Endothelial cell of umbilical vein (primary cell): Measurements from ENCODE around the gene FGD5.

ENCODE experiments used
- EZH2 ChIP-seq: IDR thresholded peaks from 2 replicates; pipeline ENCODE4 v1.6.1; 2012; ENCODE audit warnings: borderline replicate concordance, low read depth, mild to moderate bottlenecking, moderate library complexity, low read length, inconsistent platforms; ENCODE audit not compliant: severe bottlenecking
- FOS ChIP-seq: IDR thresholded peaks from 2 replicates; pipeline ENCODE4 v1.6.1; 2011; ENCODE audit warnings: mild to moderate bottlenecking, low read length, moderate library complexity, borderline replicate concordance; ENCODE audit not compliant: insufficient read depth
- GATA2 ChIP-seq: IDR thresholded peaks from 2 replicates; pipeline ENCODE4 v1.7.0; 2011; ENCODE audit warnings: low read depth, mild to moderate bottlenecking, moderate library complexity, mixed read lengths, low read length; ENCODE audit not compliant: insufficient read length, insufficient read depth
- JUN ChIP-seq: IDR thresholded peaks from 2 replicates; pipeline ENCODE4 v1.6.1; 2011; ENCODE audit warnings: borderline replicate concordance, low read depth; ENCODE audit not compliant: insufficient read length, insufficient read depth
- MYC ChIP-seq: IDR thresholded peaks from one replicate; pipeline ENCODE4 v1.6.1; 2011; ENCODE audit warnings: mild to moderate bottlenecking, low read depth, low read length
- POLR2A ChIP-seq: IDR thresholded peaks from 2 replicates; pipeline ENCODE4 v1.6.1; 2012; ENCODE audit warnings: low read depth, mild to moderate bottlenecking, control low read depth, low read length
- POLR2AphosphoS5 ChIP-seq: IDR thresholded peaks from 2 replicates; pipeline ENCODE4 v1.6.1; 2012; ENCODE audit warnings: low read depth, mild to moderate bottlenecking, control low read depth, low read length, moderate library complexity; ENCODE audit not compliant: insufficient read depth
- TF ChIP-seq, protein P1 (sequence below), 2 donors: IDR thresholded peaks; 1 replicate in 1 of 2; 2 replicates in 1 of 2; pipeline ENCODE4 v1.5.1; 2011; ENCODE audit warnings: low read length in 2 of 2, mild to moderate bottlenecking in 2 of 2, moderate library complexity in 2 of 2, control low read depth in 1 of 2, inconsistent platforms in 1 of 2, low read depth in 1 of 2; ENCODE audit not compliant: insufficient read depth in 1 of 2; ENCODE audit errors: extremely low read depth in 1 of 2
- TF ChIP-seq, protein P2 (sequence below): IDR thresholded peaks from 2 replicates; pipeline ENCODE4 v1.6.1; 2011; ENCODE audit not compliant: insufficient read depth, insufficient read length

DNA sequence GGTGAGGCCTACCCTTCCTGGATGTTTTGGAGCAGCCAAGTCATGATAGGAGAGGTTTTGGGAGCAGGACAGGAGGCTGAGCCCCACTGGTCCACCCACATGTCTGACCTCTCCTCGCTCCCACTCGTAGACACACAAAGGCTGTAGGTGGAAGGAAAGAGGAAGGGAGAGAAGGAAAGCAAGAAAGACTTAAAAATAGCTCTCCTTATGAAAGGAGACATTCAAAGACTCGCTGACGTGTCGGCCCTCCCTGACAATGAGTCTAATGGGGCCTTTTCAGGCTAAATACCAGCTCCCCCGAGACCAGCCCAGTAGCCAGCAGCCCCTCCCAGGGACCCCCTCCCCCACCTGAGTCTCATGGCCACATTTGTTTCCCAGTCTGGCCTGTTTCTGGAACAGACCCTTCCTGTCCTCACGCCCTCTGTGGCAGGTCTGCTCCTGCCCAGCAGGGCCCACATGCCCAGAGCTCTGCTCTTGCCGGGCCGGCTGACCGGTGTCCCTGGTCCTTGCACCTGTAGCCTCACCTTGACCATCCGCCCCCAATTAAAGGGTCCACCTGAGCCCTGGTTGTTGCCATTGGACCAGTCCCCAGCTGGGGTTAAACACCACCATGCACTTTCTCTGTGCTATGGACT lies 49.3 kb downstream of the FGD5 start:
- TF ChIP-seq, protein P1, sequence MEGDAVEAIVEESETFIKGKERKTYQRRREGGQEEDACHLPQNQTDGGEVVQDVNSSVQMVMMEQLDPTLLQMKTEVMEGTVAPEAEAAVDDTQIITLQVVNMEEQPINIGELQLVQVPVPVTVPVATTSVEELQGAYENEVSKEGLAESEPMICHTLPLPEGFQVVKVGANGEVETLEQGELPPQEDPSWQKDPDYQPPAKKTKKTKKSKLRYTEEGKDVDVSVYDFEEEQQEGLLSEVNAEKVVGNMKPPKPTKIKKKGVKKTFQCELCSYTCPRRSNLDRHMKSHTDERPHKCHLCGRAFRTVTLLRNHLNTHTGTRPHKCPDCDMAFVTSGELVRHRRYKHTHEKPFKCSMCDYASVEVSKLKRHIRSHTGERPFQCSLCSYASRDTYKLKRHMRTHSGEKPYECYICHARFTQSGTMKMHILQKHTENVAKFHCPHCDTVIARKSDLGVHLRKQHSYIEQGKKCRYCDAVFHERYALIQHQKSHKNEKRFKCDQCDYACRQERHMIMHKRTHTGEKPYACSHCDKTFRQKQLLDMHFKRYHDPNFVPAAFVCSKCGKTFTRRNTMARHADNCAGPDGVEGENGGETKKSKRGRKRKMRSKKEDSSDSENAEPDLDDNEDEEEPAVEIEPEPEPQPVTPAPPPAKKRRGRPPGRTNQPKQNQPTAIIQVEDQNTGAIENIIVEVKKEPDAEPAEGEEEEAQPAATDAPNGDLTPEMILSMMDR (IDR thresholded peaks at IDR 0.05; ENCODE audit: extremely low read depth in 1 of 2, insufficient read depth in 1 of 2, low read depth in 1 of 2, low read length in 2 of 2), result no peak
- TF ChIP-seq EZH2 (no peak), MYC (no peak), JUN (no peak), POLR2AphosphoS5 (no peak), POLR2A (no peak), GATA2 (no peak), FOS (no peak)
- TF ChIP-seq, protein P2, sequence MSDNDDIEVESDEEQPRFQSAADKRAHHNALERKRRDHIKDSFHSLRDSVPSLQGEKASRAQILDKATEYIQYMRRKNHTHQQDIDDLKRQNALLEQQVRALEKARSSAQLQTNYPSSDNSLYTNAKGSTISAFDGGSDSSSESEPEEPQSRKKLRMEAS, result no peak
